ENCODE results near the gene CLP1. TPM values are rescaled to one million over a fixed set of nuclear protein-coding genes. Genes with fewer than 3 reads are reported as not detected.

Gene CLP1
- total and polyA plus RNA-seq, 10 of the 15 experiments (the other 5 are each of a cell fraction or from before 2014, with no cell fraction given): 19.9 to 45.7 (median 27.8) TPM

DNA sequence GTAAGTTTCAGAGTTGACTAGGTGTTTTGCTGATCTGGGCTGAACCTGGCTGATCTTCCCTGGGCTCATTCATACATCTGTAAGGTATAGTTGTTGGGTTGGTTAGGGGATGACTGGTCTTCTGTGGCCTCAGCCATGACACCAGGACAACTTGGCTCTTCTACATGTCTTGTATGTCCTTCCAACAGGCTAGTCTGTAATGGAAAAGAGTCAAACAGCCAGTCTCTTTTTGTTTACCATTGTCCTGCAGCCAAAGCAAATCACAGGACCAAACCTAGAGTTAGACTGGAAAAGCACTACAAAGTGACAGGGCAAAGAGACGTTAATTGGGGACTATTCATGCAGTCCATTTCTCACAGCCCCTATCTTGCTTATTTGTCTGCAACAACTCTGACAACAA lies 42.3 kb upstream of the CLP1 start:
- Histone ChIP-seq H3K9ac (ENCODE audit: control insufficient read depth, insufficient read depth, low read length) (no peak overlapping the region), H3K79me2 (ENCODE audit: control insufficient read depth, insufficient read depth, low read length) (no peaks in the 10 kb centered on the region), H2AFZ (ENCODE audit: control insufficient read depth, low read depth, low read length) (no peak overlapping the region), H3K27ac (ENCODE audit: control insufficient read depth, insufficient read depth) (no peak overlapping the region), H3K36me3 (ENCODE audit: control insufficient read depth in 2 of 2, insufficient read depth in 2 of 2, low read length in 1 of 2) (no peaks in the 10 kb centered on the region), H4K20me1 (ENCODE audit: control insufficient read depth, insufficient read depth) (no peaks in the 10 kb centered on the region), H3K9me3 (replicated peaks; ENCODE audit: control insufficient read depth, insufficient read depth, low read length) (no peaks in the 10 kb centered on the region; the same call in 1 of the 3 replicates), H3K4me3 (no peak overlapping the region), H3K4me1 (ENCODE audit: control insufficient read depth, insufficient read depth, low read length) (no peaks in the 10 kb centered on the region), H3K4me2 (ENCODE audit: control insufficient read depth, insufficient read depth) (no peak overlapping the region), H3K27me3 (replicated peaks in 1 of 2; ENCODE audit: control insufficient read depth in 2 of 2, insufficient read depth in 2 of 2, low read length in 1 of 2) (no peaks in the 10 kb centered on the region; a peak in 1 of 4 replicates)
- DNase-seq (ENCODE audit: low read depth, low spot score) (no peak), FAIRE-seq (no peak), ATAC-seq (no peak)
- WGBS (ENCODE audit: insufficient coverage, insufficient replicate concordance, low lambda C conversion rate, missing lambda C conversion rate): 4% methylated on average over 1 of the region's 1 CpG
- TF ChIP-seq NR2C1 (IDR thresholded peaks at IDR 0.05) (no peak), TCF12 (IDR thresholded peaks at IDR 0.05; ENCODE audit: low read depth, low read length) (no peak), NFYB (IDR thresholded peaks at IDR 0.05; ENCODE audit: insufficient read depth, low read depth, low read length) (no peak), CREM (IDR thresholded peaks at IDR 0.05; ENCODE audit: low read depth) (no peak)
- intact Hi-C loops (cut with micrococcal nuclease; ENCODE audit: unreplicated experiment) (no loop called here), in situ Hi-C loops (cut with MboI) (no loop called here)
- no TSS peak for BruUV-seq (replicated peaks)
- CTCF ChIA-PET: interaction anchor here (0.6 kb wide), 1 partner anchor 185 kb away, joined by 4 read pairs; no protein-coding TSS in a partner anchor
- RAD21 ChIA-PET (ENCODE audit: unreplicated experiment): no interaction called here
- POLR2A ChIA-PET: no interaction called here
- SMC1A ChIA-PET (ENCODE audit: uncharacterized antibody, unreplicated experiment): no interaction called here

DNA sequence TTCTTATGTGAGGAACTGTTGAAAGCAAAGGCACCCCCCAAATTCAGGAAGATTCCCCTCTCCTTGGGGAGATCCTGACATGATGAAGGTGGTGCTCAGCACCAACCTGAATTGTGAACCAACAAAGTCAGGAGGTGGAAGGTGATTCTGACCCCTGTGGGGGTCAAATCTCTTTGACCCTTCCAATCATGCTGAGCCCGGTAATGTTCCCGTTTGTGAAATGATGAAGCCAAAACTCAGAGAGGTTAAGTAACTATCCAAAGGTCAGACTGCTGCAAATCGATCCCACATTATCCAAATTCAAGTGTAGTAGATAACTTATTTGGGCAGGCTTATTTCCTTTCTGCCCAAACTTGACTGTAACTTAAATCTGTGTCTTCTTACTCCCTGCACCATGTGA lies 41.0 kb upstream of the CLP1 start:
- TF ChIP-seq KDM1A (IDR thresholded peaks at IDR 0.05; ENCODE audit: borderline replicate concordance): no peak
- TF ChIP-seq BACH1 (IDR thresholded peaks at IDR 0.05; ENCODE audit: borderline replicate concordance): no peak
- TF ChIP-seq SIN3A (IDR thresholded peaks at IDR 0.05; ENCODE audit: low read depth, low read length): no peak
- TF ChIP-seq STAT1 (conservative IDR thresholded peaks at IDR 0.05): no peak
- TF ChIP-seq ATF7 (IDR thresholded peaks at IDR 0.05; ENCODE audit: low read depth): no peak

More for the DNA sequence above, 41.0 kb upstream of the CLP1 start:
- DNase-seq (ENCODE audit: low read depth, low spot score): no peak
- Histone ChIP-seq H3K36me3 (ENCODE audit: control insufficient read depth in 2 of 2, insufficient read depth in 2 of 2, low read length in 1 of 2) (no peaks in the 10 kb centered on the region), H4K20me1 (ENCODE audit: control insufficient read depth, insufficient read depth) (no peaks in the 10 kb centered on the region), H3K79me2 (ENCODE audit: control insufficient read depth, insufficient read depth, low read length) (no peaks in the 10 kb centered on the region), H3K4me2 (ENCODE audit: control insufficient read depth, insufficient read depth) (no peak overlapping the region), H3K27ac (ENCODE audit: control insufficient read depth, insufficient read depth) (no peak overlapping the region), H3K4me1 (ENCODE audit: control insufficient read depth, insufficient read depth, low read length) (no peaks in the 10 kb centered on the region), H3K9ac (ENCODE audit: control insufficient read depth, insufficient read depth, low read length) (no peak overlapping the region), H2AFZ (ENCODE audit: control insufficient read depth, low read depth, low read length) (no peak overlapping the region), H3K9me3 (replicated peaks; ENCODE audit: control insufficient read depth, insufficient read depth, low read length) (no peaks in the 10 kb centered on the region; the same call in 1 of the 3 replicates), H3K4me3 (no peak overlapping the region), H3K27me3 (replicated peaks in 1 of 2; ENCODE audit: control insufficient read depth in 2 of 2, insufficient read depth in 2 of 2, low read length in 1 of 2) (no peaks in the 10 kb centered on the region; a peak in 1 of 4 replicates)
- ATAC-seq: no peak
- POLR2A ChIA-PET: no interaction called here
- RAD21 ChIA-PET (ENCODE audit: unreplicated experiment): no interaction called here
- no TSS peak for BruUV-seq (replicated peaks)
- intact Hi-C loops (cut with micrococcal nuclease; ENCODE audit: unreplicated experiment): no loop called here
- 57% methylated on average over 3 of the region's 3 CpGs for WGBS (ENCODE audit: insufficient coverage, insufficient replicate concordance, low lambda C conversion rate, missing lambda C conversion rate)
- CTCF ChIA-PET: no interaction called here
- in situ Hi-C loops (cut with MboI): no loop called here
- FAIRE-seq: no peak
- SMC1A ChIA-PET (ENCODE audit: uncharacterized antibody, unreplicated experiment): no interaction called here
